ENCODE results near the gene IKZF1. TPM values are rescaled to one million over a fixed set of nuclear protein-coding genes. Genes with fewer than 3 reads are reported as not detected.

Gene IKZF1
- total RNA-seq, 1 experiment from 2014 or later = 0.57 TPM

GRCh38 chr7:50324113-50324512 is 19.6 kb downstream of the IKZF1 start:
- RAD21 ChIA-PET (ENCODE audit: low non-redundant PET in 1 of 2, low total read pairs in 2 of 2, uncharacterized antibody in 2 of 2, unreplicated experiment in 2 of 2) = no interaction called here
- peaks cover 26% of the 10 kb centered on the region; the same call in 1 of the 2 replicates for H3K27me3 ChIP-seq (ENCODE audit: insufficient read depth, low read length)
- TF ChIP-seq EGR1 (IDR thresholded peaks at IDR 0.05; ENCODE audit: low read depth) (no peak), FOSL1 (IDR thresholded peaks at IDR 0.05; ENCODE audit: low read depth) (no peak), POLR2A (IDR thresholded peaks at IDR 0.05; ENCODE audit: borderline replicate concordance, extremely low read depth, insufficient read depth, insufficient read length) (no peak), ZFX (IDR thresholded peaks at IDR 0.05) (no peak), ATF3 (IDR thresholded peaks at IDR 0.05) (no peak), EZH2phosphoT487 (IDR thresholded peaks at IDR 0.05; ENCODE audit: borderline replicate concordance) (no peak), YY1 (IDR thresholded peaks at IDR 0.05; ENCODE audit: extremely low read depth, insufficient replicate concordance, low read depth, low read length) (no peak), ZBTB33 (IDR thresholded peaks at IDR 0.05; ENCODE audit: extremely low read depth, insufficient replicate concordance, low read length) (no peak), POLR2AphosphoS5 (IDR thresholded peaks at IDR 0.05; ENCODE audit: low read depth, low read length) (no peak), EZH2 (IDR thresholded peaks at IDR 0.05) (no peak), CTCF (IDR thresholded peaks at IDR 0.05 in 2 of 3, conservative IDR thresholded peaks at IDR 0.05 in 1 of 3; ENCODE audit: borderline replicate concordance in 1 of 3, insufficient read depth in 1 of 3, low read depth in 2 of 3, low read length in 2 of 3) (no peak), ZNF274 (IDR thresholded peaks at IDR 0.05; ENCODE audit: low read depth, low read length) (no peak), SRF (IDR thresholded peaks at IDR 0.05; ENCODE audit: low read depth) (no peak)

More at GRCh38 chr7:50324113-50324512, 19.6 kb downstream of the IKZF1 start:
- no TSS peak for BruUV-seq (replicated peaks)
- no peak overlapping the region for H3K9ac ChIP-seq (ENCODE audit: low read length)
- H2AFZ ChIP-seq (ENCODE audit: low read depth, low read length, poor library complexity, severe bottlenecking) = no peak overlapping the region
- H3K4me2 ChIP-seq (ENCODE audit: low read length) = no peak overlapping the region
- no peaks in the 10 kb centered on the region for H3K9me3 ChIP-seq (ENCODE audit: control insufficient read depth in 1 of 2, insufficient read depth in 1 of 2, low read depth in 1 of 2, low read length in 2 of 2)
- H4K20me1 ChIP-seq (ENCODE audit: insufficient read depth) = no peaks in the 10 kb centered on the region
- CTCF ChIA-PET = no interaction called here
- no peaks in the 10 kb centered on the region for H3K36me3 ChIP-seq (ENCODE audit: control insufficient read depth in 1 of 2, insufficient read depth in 2 of 2, low read length in 2 of 2)
- no peaks in the 10 kb centered on the region for H3K79me2 ChIP-seq (ENCODE audit: insufficient read depth, low read length)
- no peaks in the 10 kb centered on the region for H3K9me2 ChIP-seq (ENCODE audit: insufficient read depth)
- intact Hi-C loops (cut with micrococcal nuclease) = no loop called here
- no peak overlapping the region for H3K27ac ChIP-seq (ENCODE audit: low read depth, low read length)
- no peaks in the 10 kb centered on the region for H3K4me1 ChIP-seq (ENCODE audit: control insufficient read depth in 1 of 2, insufficient read depth in 2 of 2, low read length in 2 of 2)
- ATAC-seq = no peak
- POLR2A ChIA-PET = no interaction called here
- no peak overlapping the region for H3K4me3 ChIP-seq (replicated peaks in 1 of 2; ENCODE audit: low read depth in 1 of 2, low read length in 2 of 2)
- DNase-seq (ENCODE audit: low read depth, low spot score) = no peak
